ENCODE results near the gene PLCB1. TPM values are rescaled to one million over a fixed set of nuclear protein-coding genes. Genes with fewer than 3 reads are reported as not detected.

PLCB1 gene
- total RNA-seq, 6 experiments from 2014 or later: 17.2 to 25.7 (median 23.1) TPM

DNA sequence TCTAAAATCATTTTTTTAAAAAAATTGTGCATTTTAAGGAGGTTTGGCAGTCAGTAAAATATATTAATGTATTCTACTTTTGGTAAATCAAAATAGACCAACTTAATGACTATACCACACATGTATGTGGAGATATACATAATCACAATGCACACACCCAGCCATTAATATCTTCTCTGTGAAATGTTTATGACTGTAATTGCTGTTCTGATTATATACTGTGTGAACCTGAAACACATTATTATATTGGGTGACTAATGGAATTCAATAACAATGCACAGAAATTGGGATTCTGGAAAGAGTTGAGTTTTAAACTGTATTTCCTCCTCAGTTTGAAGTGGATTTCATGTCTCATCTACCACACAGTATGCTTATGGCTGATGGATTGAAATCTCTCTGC lies 233.6 kb downstream of the PLCB1 start:
- Mint-ChIP-seq H3K27ac (no peak overlapping the region), H3K27me3 (ENCODE audit: insufficient read depth) (peaks cover 1% of the 10 kb centered on the region; the same call in 1 of the 2 replicates), H3K4me1 (ENCODE audit: low read depth) (peaks cover 26% of the 10 kb centered on the region), H3K36me3 (ENCODE audit: low read depth) (no peaks in the 10 kb centered on the region), H3K9me3 (no peaks in the 10 kb centered on the region), H3K4me3 (no peak overlapping the region)
- DNase-seq: no peak
- TF ChIP-seq, protein P1, sequence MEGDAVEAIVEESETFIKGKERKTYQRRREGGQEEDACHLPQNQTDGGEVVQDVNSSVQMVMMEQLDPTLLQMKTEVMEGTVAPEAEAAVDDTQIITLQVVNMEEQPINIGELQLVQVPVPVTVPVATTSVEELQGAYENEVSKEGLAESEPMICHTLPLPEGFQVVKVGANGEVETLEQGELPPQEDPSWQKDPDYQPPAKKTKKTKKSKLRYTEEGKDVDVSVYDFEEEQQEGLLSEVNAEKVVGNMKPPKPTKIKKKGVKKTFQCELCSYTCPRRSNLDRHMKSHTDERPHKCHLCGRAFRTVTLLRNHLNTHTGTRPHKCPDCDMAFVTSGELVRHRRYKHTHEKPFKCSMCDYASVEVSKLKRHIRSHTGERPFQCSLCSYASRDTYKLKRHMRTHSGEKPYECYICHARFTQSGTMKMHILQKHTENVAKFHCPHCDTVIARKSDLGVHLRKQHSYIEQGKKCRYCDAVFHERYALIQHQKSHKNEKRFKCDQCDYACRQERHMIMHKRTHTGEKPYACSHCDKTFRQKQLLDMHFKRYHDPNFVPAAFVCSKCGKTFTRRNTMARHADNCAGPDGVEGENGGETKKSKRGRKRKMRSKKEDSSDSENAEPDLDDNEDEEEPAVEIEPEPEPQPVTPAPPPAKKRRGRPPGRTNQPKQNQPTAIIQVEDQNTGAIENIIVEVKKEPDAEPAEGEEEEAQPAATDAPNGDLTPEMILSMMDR (IDR thresholded peaks at IDR 0.05): no peak

- Mint-ChIP-seq H3K36me3 (ENCODE audit: low read depth) (no peaks in the 10 kb centered on the region), H3K27ac (no peak overlapping the region), H3K9me3 (no peaks in the 10 kb centered on the region), H3K4me3 (no peak overlapping the region), H3K27me3 (ENCODE audit: insufficient read depth) (peaks cover 1% of the 10 kb centered on the region; the same call in 1 of the 2 replicates), H3K4me1 (ENCODE audit: low read depth) (peaks cover 18% of the 10 kb centered on the region)
- no peak for DNase-seq
- TF ChIP-seq, protein P1 (IDR thresholded peaks at IDR 0.05): no peak
These were observed 234.3 kb downstream of the PLCB1 start for GRCh38 chr20:8366303-8366923.

DNA sequence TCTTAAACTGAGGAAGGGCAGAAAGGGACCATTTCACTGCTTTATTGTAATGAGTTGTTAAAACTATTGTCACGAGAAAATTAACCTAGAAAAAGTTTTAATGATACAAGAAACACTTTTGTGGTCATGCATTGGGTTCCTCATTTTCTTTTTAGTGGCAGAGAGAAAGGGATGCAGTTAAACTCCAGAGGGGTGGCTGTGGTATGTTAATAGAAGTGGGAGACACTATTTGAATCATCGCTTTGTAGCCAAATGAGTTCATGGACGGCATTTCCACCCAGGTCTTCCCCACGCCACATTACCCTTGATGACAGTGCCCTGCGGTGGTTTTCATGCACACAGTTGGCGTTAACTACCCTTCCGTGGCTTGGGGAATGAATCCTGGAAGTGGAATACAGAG lies 235.6 kb downstream of the PLCB1 start:
- no peak for DNase-seq
- peaks cover 7% of the 10 kb centered on the region for H3K4me1 Mint-ChIP-seq (ENCODE audit: low read depth)

GRCh38 chr20:8368670-8369069 lies 236.6 kb downstream of the PLCB1 start:
- Mint-ChIP-seq H3K27ac (no peak overlapping the region), H3K4me1 (ENCODE audit: low read depth) (no peaks in the 10 kb centered on the region), H3K36me3 (ENCODE audit: low read depth) (no peaks in the 10 kb centered on the region), H3K9me3 (no peaks in the 10 kb centered on the region), H3K4me3 (no peak overlapping the region), H3K27me3 (ENCODE audit: insufficient read depth) (peaks cover 1% of the 10 kb centered on the region; the same call in 1 of the 2 replicates)
- DNase-seq: no peak
- TF ChIP-seq, protein P1 (IDR thresholded peaks at IDR 0.05): no peak

More for the DNA sequence above, 235.6 kb downstream of the PLCB1 start:
- peaks cover 1% of the 10 kb centered on the region; the same call in 1 of the 2 replicates for H3K27me3 Mint-ChIP-seq (ENCODE audit: insufficient read depth)
- no peaks in the 10 kb centered on the region for H3K36me3 Mint-ChIP-seq (ENCODE audit: low read depth)
- no peak overlapping the region for H3K4me3 Mint-ChIP-seq
- no peaks in the 10 kb centered on the region for H3K9me3 Mint-ChIP-seq
- TF ChIP-seq, protein P1 (IDR thresholded peaks at IDR 0.05): no peak
- no peak overlapping the region for H3K27ac Mint-ChIP-seq

GRCh38 chr20:8369311-8369710 lies 237.2 kb downstream of the PLCB1 start:
- no peak overlapping the region for H3K27ac Mint-ChIP-seq
- H3K4me1 Mint-ChIP-seq (ENCODE audit: low read depth): no peaks in the 10 kb centered on the region
- no peak for DNase-seq
- TF ChIP-seq, protein P1 (IDR thresholded peaks at IDR 0.05): no peak
- no peak overlapping the region for H3K4me3 Mint-ChIP-seq
- no peaks in the 10 kb centered on the region for H3K9me3 Mint-ChIP-seq
- H3K36me3 Mint-ChIP-seq (ENCODE audit: low read depth): no peaks in the 10 kb centered on the region
- peaks cover 1% of the 10 kb centered on the region; the same call in 1 of the 2 replicates for H3K27me3 Mint-ChIP-seq (ENCODE audit: insufficient read depth)

Data from HFFc6 (cell line).